ENCODE results near the gene GPSM1.

The GPSM1 gene

DNA sequence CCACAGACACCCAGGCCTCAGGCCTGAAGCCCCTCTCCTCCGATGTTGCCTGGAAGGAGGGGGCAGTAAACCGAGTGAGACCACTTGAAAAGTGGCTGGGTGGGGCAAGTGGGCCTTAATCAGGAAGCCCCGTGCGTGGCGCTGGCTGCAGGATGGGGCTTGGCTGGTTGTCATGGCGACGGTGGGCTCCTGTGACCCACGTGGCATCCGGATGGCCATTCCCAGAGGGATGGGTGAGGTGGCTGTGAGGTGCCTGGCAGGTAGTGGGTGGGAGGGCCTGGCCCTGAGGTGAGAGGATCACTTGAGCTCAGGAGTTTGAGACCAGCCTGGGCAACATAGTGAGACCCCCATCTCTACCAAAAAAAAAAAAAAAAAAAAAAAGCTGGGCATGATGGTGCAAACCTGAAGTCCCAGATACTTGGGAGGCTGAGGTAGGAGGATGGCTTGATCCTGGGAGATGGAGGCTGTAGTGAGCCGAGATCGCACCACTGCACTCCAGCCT lies 5.2 kb downstream of the GPSM1 start:
- DNase-seq (ENCODE audit: low read depth in 2 of 2): no peak

DNA sequence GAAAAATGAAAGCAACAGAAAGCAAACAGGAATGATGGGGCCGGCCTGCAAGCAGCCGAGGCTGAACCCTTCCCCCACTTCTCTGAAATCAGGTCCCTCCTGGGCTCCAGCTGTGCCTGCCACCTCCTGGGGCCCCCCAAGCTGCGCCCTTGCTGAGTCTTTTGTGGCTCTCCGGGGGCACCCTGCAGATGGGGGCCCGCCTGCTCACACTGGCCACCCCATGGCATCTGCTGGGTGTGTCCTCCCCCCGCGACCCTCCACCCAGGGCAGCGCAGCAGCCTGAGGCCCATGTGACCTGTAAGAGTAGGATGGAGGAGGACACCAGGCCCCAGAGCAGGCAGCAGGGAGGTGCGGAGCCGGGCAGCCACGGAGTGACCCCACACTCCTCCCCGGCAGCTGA lies 5.7 kb downstream of the GPSM1 start:
- no peak for DNase-seq (ENCODE audit: low read depth in 2 of 2)

DNA sequence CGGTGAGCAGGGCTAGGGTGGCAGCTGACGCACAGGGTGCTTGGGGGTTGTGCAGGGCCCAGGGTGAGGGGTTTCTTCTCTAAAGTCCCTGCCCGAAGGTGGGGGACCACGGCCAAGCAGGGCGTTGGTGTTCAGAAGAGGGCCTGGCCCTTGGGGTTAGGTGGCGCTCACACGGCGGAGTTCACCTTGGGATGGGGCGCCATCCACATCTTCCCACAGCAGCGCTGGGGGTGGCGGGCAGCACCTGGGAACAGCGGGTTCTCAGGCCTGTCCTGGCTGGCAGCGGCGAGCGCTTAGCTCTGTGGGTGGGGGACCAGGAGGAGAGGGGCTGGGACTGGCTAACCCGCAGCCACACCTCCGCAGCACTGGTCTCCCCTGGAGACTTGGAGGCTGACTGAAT lies 6.1 kb downstream of the GPSM1 start:
- no peak for DNase-seq (ENCODE audit: low read depth in 2 of 2)

DNA sequence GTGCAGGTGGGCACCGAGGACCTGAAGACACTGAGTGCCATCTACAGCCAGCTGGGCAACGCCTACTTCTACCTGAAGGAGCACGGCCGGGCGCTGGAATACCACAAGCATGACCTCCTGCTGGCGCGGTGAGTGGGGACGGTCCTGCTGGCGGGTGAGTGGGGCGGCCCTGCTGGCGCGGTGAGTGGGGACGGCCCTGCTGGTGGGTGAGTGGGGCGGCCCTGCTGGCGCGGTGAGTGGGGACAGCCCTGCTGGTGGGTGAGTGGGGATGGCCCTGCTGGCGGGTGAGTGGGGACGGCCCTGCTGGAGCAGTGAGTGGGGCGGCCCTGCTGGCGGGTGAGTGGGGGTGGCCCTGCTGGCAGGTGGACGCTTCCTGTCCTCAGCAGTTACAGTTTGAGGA lies 7.2 kb downstream of the GPSM1 start:
- DNase-seq (ENCODE audit: low read depth in 2 of 2): no peak

GRCh38 chr9:136335296-136336155 lies 8.2 kb downstream of the GPSM1 start:
- no peak for DNase-seq (ENCODE audit: low read depth in 2 of 2)

- no peak for DNase-seq (ENCODE audit: low read depth in 2 of 2)
These were observed 9.0 kb downstream of the GPSM1 start for GRCh38 chr9:136336156-136336870.

GRCh38 chr9:136336881-136337280 lies 9.5 kb downstream of the GPSM1 start:
- no peak for DNase-seq (ENCODE audit: low read depth in 2 of 2)

GRCh38 chr9:136337416-136338395 lies 10.4 kb downstream of the GPSM1 start:
- DNase-seq (ENCODE audit: low read depth in 2 of 2): no peak

DNA sequence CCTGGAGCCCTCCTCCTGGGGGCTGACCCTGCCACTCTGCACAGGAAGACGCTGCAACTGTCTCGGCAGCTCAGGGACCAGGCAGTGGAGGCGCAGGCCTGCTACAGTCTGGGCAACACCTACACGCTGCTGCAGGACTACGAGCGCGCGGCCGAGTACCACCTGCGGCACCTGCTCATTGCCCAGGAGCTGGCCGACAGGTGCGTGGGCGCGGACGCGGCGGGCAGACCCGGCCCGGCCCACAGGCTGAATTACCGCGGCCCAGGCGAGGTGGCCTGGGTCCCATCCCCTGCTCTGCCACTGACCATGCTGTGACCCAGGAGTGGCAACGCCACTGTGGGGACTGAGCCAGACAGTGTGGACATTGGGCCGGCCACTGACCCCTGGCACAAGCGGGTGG lies 11.2 kb downstream of the GPSM1 start:
- no peak for DNase-seq (ENCODE audit: low read depth in 2 of 2)

DNA sequence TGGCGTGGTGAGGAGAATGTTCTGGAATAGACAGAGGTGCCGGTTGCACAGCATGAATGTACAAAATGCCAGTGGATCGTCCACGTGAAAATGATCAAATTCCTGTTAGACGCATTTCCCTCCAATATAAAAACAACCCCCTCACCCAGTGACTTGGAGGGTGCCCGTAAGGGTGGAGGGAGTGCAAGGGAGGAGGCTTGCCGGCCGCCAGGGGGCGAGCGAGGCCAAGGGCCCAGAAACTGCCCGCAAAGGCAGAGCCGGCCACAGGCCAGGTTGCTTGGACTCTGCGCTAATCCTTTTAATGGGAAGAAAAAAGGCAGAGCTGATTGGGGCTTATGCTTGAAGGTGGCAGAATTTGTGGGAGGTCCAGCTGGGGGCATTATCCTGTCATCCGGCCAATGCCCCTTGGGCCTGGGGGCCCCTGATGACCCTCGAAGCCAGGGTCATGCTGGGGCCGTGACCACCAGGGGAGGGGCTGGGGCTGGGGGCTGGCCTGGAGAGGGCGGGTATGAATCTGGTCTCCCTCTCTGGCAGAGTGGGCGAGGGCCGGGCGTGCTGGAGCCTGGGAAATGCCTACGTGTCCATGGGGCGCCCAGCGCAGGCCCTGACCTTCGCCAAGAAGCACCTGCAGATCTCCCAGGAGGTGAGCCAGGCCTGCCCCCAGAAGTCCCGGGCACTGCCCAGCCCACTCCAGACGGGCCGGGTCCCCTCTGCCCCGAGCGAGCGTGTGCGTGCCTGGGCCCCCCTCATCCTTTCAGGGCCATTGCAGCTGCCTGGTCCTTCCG lies 12.0 kb downstream of the GPSM1 start:
- DNase-seq (ENCODE audit: low read depth in 2 of 2): no peak

GRCh38 chr9:136339958-136340310 lies 12.6 kb downstream of the GPSM1 start:
- no peak for DNase-seq (ENCODE audit: low read depth in 2 of 2)

DNA sequence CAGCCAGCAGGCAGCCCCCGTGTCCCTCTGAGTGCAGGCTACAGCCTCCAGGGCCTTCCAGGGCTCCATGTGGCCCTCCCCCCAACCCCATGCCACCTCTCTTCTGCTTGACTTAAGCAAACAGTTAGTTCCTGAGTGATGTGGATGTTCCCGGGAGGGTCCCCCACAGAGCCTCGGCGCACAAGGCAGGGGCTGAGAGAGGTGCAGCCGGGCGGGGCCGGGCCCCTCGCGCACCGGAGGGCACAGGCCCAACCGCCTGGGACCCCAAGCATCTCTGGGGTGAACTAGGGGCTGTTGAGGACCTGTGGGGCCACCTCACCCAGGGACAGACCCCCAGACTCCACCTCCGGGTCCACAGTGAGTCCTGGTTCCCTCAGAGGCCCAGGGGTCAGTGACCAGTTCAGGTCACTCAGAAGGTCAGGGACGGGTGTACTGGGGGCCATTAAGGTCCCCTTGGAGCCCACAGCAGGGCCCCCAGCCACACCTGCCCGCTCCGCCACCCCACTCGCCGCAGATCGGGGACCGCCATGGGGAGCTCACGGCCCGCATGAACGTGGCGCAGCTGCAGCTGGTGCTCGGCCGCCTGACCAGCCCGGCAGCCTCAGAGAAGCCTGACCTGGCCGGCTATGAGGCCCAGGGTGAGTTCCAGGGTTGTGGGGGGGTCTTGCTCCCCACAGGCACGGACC lies 13.2 kb downstream of the GPSM1 start:
- DNase-seq (ENCODE audit: low read depth in 2 of 2): no peak

- DNase-seq (ENCODE audit: low read depth in 2 of 2): no peak
These were observed 13.8 kb downstream of the GPSM1 start for GRCh38 chr9:136341042-136341655.

- no peak for DNase-seq (ENCODE audit: low read depth in 2 of 2)
These were observed 14.4 kb downstream of the GPSM1 start for GRCh38 chr9:136341769-136342168.

DNA sequence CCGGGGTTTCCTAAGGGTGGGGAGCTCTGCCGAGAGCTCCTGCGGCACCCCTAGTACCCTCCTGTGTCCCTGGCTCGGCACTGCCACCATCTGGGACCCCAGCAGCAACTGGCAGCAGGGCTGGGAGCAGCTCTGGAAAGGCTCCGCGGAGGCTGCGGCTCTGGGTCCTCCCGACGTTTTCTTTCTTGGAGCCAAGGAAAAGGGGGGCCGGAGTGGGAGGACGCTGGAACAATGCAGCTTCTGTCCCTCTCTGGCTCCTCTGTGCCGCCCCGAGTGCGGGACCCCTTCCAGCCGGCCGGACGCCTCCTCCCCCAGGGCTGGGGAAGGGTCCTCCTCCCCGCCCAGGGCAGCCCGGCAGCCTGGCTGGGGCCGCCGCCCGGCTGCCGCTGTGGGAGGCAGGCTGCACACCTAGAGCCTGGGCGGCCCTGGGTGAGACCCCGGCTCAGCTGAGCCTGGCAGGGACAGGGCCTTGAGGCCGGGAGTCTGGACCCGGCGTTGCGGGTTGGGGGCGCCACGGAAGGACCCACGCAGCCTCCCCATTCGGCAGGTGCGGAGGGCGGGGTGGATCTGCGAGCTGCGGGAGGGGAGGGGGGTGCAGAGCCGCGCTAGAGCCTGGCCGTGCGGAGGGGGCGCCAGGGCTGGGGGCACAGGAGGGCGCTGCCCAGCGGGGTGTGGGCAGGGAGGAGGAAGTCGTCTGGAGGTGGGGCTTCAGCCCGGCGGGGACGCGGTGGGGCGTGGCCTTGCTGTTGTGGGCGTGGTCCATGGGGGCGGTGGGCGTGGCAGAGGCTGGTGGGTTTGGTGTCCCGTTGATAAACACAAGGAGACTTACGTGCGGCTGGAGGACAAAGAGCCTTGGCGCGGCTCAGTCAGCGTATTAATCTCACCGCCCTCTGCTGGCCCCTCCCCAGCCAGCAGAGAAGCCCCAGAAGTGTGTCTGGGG lies 15.1 kb downstream of the GPSM1 start:
- DNase-seq (ENCODE audit: low read depth in 2 of 2): peak; percentile 43 to 73

DNA sequence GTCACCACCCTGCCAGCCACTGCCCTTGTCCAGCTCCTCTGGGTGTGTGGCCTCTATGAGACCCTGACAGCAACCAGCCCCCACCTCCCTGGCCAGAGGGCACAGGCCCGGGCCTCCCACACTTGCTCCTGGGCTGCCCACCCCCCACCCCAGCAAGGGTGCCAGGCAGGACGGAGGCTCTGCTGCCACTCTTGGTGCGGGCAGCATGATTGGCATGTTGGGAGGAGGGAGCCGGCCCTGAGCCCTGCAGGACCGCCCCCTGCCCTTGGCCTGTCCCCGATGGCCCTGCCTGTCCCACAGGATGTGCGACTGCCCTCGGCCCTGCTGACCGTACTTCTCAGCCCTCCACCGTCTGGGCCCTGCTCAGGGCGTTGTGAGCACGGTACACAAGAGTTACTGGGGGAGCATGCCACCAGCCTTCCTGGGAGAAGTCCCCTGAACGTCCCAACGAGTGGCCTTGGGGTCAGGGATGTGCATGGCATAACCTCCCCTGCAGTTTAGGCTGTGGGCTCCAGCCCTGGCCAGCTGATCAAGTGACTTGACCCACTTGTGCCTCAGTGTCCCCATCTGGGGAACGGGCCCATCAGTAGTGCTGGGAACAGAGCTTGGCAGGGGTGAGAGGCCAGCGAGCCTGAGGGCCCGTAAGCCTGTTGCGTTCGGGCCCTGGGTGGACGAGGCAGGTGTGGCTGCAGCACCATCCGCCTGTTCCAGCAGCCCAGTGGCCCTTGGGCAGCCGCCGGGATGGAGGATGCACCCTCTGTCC lies 16.0 kb downstream of the GPSM1 start:
- no peak for DNase-seq (ENCODE audit: low read depth in 2 of 2)

DNA sequence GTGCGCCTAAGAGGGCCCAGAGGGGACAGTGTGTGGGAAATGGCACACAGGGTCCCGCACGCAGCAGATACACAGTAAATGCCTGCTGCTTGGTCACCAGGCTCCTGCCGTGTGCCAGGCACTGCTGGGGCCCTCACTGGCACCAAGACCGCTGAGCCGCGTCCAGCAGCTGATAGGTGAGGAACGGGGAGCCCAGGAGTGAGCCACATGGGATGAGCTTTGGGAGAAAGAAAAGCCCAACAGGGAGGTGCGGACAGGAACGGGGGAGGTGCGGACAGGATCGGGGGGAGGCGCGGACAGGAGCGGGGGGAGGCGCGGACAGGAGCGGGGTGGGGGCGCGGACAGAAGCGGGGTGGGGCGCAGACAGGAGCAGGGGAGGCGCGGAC lies 16.5 kb downstream of the GPSM1 start:
- no peak for DNase-seq (ENCODE audit: low read depth in 2 of 2)

All from stimulated activated CD4-positive, alpha-beta T cell treated with anti-CD3 and anti-CD28 coated beads, Interleukin-4, amount 100 ng/mL, for 48 hours (primary cell).